H1 (cell line): ENCODE data around the gene TOP1. TPM values are rescaled to one million over a fixed set of nuclear protein-coding genes. Genes with fewer than 3 reads are reported as not detected.
A peak's percentile ranks its signal among the peaks of the same experiment; 100 is the strongest.

Experiments
- CTCF ChIA-PET: fragments of 300-600 bp; sonication (Branson Sonifier 250); formaldehyde crosslinking; loops from one replicate; lab custom pipeline; 2021; ENCODE audit not compliant: partially characterized antibody; lab: Charles Lee
- POLR2A ChIA-PET: fragments of 300-600 bp; sonication (Branson Sonifier 250); formaldehyde crosslinking; loops from one replicate; lab custom pipeline; 2021; ENCODE audit warnings: inconsistent platforms; ENCODE audit not compliant: partially characterized antibody; lab: Charles Lee
- DNase-seq, 2 experiments: peaks; one replicate each; pipeline versions ENCODE4 v3.0.0 to v3.0.0-alpha.2; 2010 to 2022; ENCODE audit warnings: low spot score in 2 of 2, low read depth in 1 of 2, mixed read lengths in 1 of 2
- FAIRE-seq: peaks from 2 replicates; lab custom pipeline; 2011; peaks lifted over from hg19 to GRCh38; lab: Jason Lieb, UNC
- H2AFZ ChIP-seq: 2 replicates; pipeline ENCODE4 v1.8.1; 2012; ENCODE audit warnings: low read length, inconsistent platforms
- H2AK5ac ChIP-seq: 2 replicates; pipeline ENCODE4 v1.6.1; 2013; ENCODE audit warnings: low read depth, low read length
- H2BK120ac ChIP-seq: replicated peaks from 2 replicates; pipeline ENCODE3; 2013; ENCODE audit warnings: low read depth, low read length, inconsistent platforms
- H2BK12ac ChIP-seq: 2 replicates; pipeline ENCODE4 v1.6.1; 2013; ENCODE audit warnings: low read depth, low read length
- H2BK15ac ChIP-seq: 2 replicates; pipeline ENCODE4 v1.6.1; 2013; ENCODE audit warnings: low read length
- H2BK20ac ChIP-seq: 2 replicates; pipeline ENCODE4 v1.6.1; 2013; ENCODE audit warnings: low read length
- H2BK5ac ChIP-seq: 2 replicates; pipeline ENCODE4 v1.6.1; 2013; ENCODE audit warnings: low read depth, low read length
- H3K14ac ChIP-seq: 2 replicates; pipeline ENCODE4 v1.6.1; 2013; ENCODE audit warnings: inconsistent platforms; ENCODE audit not compliant: insufficient read length
- H3K18ac ChIP-seq: 2 replicates; pipeline ENCODE4 v1.6.1; 2013; ENCODE audit warnings: low read length; ENCODE audit errors: extremely low read depth
- H3K23ac ChIP-seq: 2 replicates; pipeline ENCODE4 v1.6.1; 2013; ENCODE audit warnings: inconsistent platforms; ENCODE audit not compliant: insufficient read length
- H3K23me2 ChIP-seq: 2 replicates; pipeline ENCODE4 v1.6.1; 2013; ENCODE audit warnings: low read depth, low read length
- H3K27ac ChIP-seq: 2 replicates; pipeline ENCODE4 v1.6.1; 2011; ENCODE audit warnings: low read depth, low read length, inconsistent platforms
- H3K27me3 ChIP-seq, 4 experiments: replicated peaks in 1 of 4; 1 replicate in 1 of 4; 2 replicates in 3 of 4; pipeline versions ENCODE4 v1.6.1 to v1.8.1; 2011 to 2013; ENCODE audit warnings: low read length in 3 of 4, mild to moderate bottlenecking in 3 of 4, inconsistent platforms in 2 of 4, mixed read lengths in 2 of 4, moderate library complexity in 1 of 4; ENCODE audit not compliant: control insufficient read depth in 3 of 4, insufficient read depth in 3 of 4; ENCODE audit errors: extremely low read depth in 1 of 4
- H3K36me3 ChIP-seq, 4 experiments: 2 replicates each; pipeline versions ENCODE4 v1.6.1 to v1.8.1; 2011 to 2013; ENCODE audit warnings: mild to moderate bottlenecking in 4 of 4, low read length in 3 of 4, moderate library complexity in 2 of 4, control low read depth in 1 of 4, inconsistent platforms in 1 of 4; ENCODE audit not compliant: insufficient read depth in 4 of 4, control insufficient read depth in 2 of 4
- H3K4ac ChIP-seq: replicated peaks from 2 replicates; pipeline ENCODE3; 2013; ENCODE audit warnings: low read length, low read depth, mixed read lengths, inconsistent platforms; ENCODE audit not compliant: insufficient read length
- H3K4me1 ChIP-seq, 4 experiments: replicated peaks in 1 of 4; 1 replicate in 1 of 4; 2 replicates in 3 of 4; pipeline versions ENCODE4 v1.6.1 to v1.8.1; 2011 to 2013; ENCODE audit warnings: low read length in 3 of 4, inconsistent platforms in 2 of 4, mixed read lengths in 1 of 4; ENCODE audit not compliant: insufficient read depth in 4 of 4, control insufficient read depth in 3 of 4
- H3K4me2 ChIP-seq, 2 experiments: 2 replicates each; pipeline versions ENCODE4 v1.6.1 to v1.8.1; 2011 to 2013; ENCODE audit warnings: low read depth in 2 of 2, low read length in 2 of 2, control low read depth in 1 of 2, inconsistent platforms in 1 of 2, mild to moderate bottlenecking in 1 of 2; ENCODE audit not compliant: insufficient read depth in 1 of 2
- H3K4me3 ChIP-seq, 4 experiments: fragments of 200-600, 300-600 bp in 1 of 4; sonication (generic), shearing (Covaris generic), sonication (Bioruptor Twin) in 1 of 4; 2 replicates each; pipeline versions ENCODE4 v1.5.1 to v1.8.1; 2011 to 2016; ENCODE audit warnings: low read length in 4 of 4, low read depth in 3 of 4, control low read depth in 2 of 4, inconsistent platforms in 2 of 4, mild to moderate bottlenecking in 2 of 4, mixed read lengths in 1 of 4, moderate library complexity in 1 of 4; ENCODE audit not compliant: insufficient read depth in 2 of 4; ENCODE audit errors: extremely low read depth in 1 of 4
- H3K56ac ChIP-seq: replicated peaks from 2 replicates; pipeline ENCODE3; 2013; ENCODE audit warnings: low read depth, mild to moderate bottlenecking, mixed read lengths, low read length, inconsistent platforms; ENCODE audit not compliant: insufficient read length
- H3K79me1 ChIP-seq: 2 replicates; pipeline ENCODE4 v1.6.1; 2013; ENCODE audit warnings: low read depth, low read length, control low read depth
- H3K79me2 ChIP-seq, 2 experiments: 2 replicates each; pipeline versions ENCODE4 v1.6.1 to v1.8.1; 2012 to 2013; ENCODE audit warnings: low read length in 2 of 2, mild to moderate bottlenecking in 2 of 2, inconsistent platforms in 1 of 2; ENCODE audit not compliant: insufficient read depth in 2 of 2, control insufficient read depth in 1 of 2
- H3K9ac ChIP-seq, 4 experiments: replicated peaks in 1 of 4; 1 replicate in 1 of 4; 2 replicates in 3 of 4; pipeline versions ENCODE4 v1.6.1 to v1.8.1; 2011 to 2013; ENCODE audit warnings: low read depth in 3 of 4, low read length in 3 of 4, control low read depth in 2 of 4, mild to moderate bottlenecking in 2 of 4, moderate library complexity in 2 of 4, inconsistent platforms in 1 of 4; ENCODE audit errors: extremely low read depth in 1 of 4
- H3K9me3 ChIP-seq, 2 experiments: 2 replicates each; pipeline versions ENCODE4 v1.6.1 to v1.8.1; 2012 to 2013; ENCODE audit warnings: mild to moderate bottlenecking in 2 of 2, moderate library complexity in 2 of 2, control low read depth in 1 of 2, inconsistent platforms in 1 of 2, low read depth in 1 of 2, low read length in 1 of 2, mixed read lengths in 1 of 2; ENCODE audit not compliant: insufficient read depth in 2 of 2
- H4K20me1 ChIP-seq, 2 experiments: replicated peaks in 1 of 2; 2 replicates each; pipeline versions ENCODE3 to v1.8.1; 2011 to 2013; ENCODE audit warnings: inconsistent platforms in 2 of 2, low read length in 2 of 2, mild to moderate bottlenecking in 1 of 2; ENCODE audit not compliant: insufficient read depth in 2 of 2, control insufficient read depth in 1 of 2
- H4K5ac ChIP-seq: 2 replicates; pipeline ENCODE4 v1.6.1; 2013; ENCODE audit warnings: low read length, low read depth, mixed read lengths, inconsistent platforms; ENCODE audit not compliant: insufficient read length
- H4K8ac ChIP-seq: 2 replicates; pipeline ENCODE4 v1.8.0; 2013; ENCODE audit warnings: mild to moderate bottlenecking, moderate library complexity, low read length, inconsistent platforms; ENCODE audit not compliant: insufficient read depth; ENCODE audit errors: extremely low read depth
- H4K91ac ChIP-seq: replicated peaks from 2 replicates; pipeline ENCODE3; 2013; ENCODE audit warnings: low read length, mixed read lengths, inconsistent platforms; ENCODE audit not compliant: insufficient read length
- GABPA ChIP-seq: IDR thresholded peaks from 2 replicates; pipeline ENCODE4 v1.6.1; 2011; ENCODE audit warnings: mild to moderate bottlenecking, low read length, moderate library complexity, borderline replicate concordance; ENCODE audit not compliant: insufficient read depth
- NRF1 ChIP-seq: IDR thresholded peaks from 2 replicates; pipeline ENCODE4 v1.6.1; 2011; ENCODE audit warnings: mild to moderate bottlenecking, low read depth, low read length, improper control_type of control experiment
- PHF8 ChIP-seq: fragments of 200-600 bp; sonication (generic); conservative IDR thresholded peaks from 2 replicates; pipeline ENCODE4 v1.7.1; 2012; ENCODE audit warnings: low read depth, mild to moderate bottlenecking, inconsistent platforms, low read length, moderate library complexity
- RBBP5 ChIP-seq: IDR thresholded peaks from 2 replicates; pipeline ENCODE4 v1.7.1; 2012; ENCODE audit warnings: low read depth, mild to moderate bottlenecking, inconsistent platforms, low read length, moderate library complexity, borderline replicate concordance
- SP4 ChIP-seq: IDR thresholded peaks from 2 replicates; pipeline ENCODE4 v1.6.1; 2012; ENCODE audit warnings: low read length, inconsistent platforms
- USF2 ChIP-seq: IDR thresholded peaks from 2 replicates; pipeline ENCODE4 v1.6.1; 2011; ENCODE audit warnings: low read length, improper control_type of control experiment
- WGBS, 2 experiments: shearing (Covaris generic) in 1 of 2; methylation state at CpG; one replicate each; pipeline versions ENCODE4 v1.1.6 to v1.1.7; 2013 to 2015; ENCODE audit warnings: low lambda C conversion rate in 2 of 2, mixed read lengths in 2 of 2, inconsistent platforms in 1 of 2, low coverage in 1 of 2, missing lambda C conversion rate in 1 of 2; ENCODE audit not compliant: insufficient replicate concordance in 2 of 2, insufficient coverage in 1 of 2, insufficient read length in 1 of 2; ENCODE audit errors: extremely low coverage in 1 of 2, missing lambda C conversion rate in 1 of 2; 5-methylcytosine and 5-hydroxymethylcytosine counted together
- polyA plus RNA-seq, 7 experiments: library from polyadenylated mRNA; depleted of rRNA in 3 of 7; stranded (reverse) in 5 of 7; unstranded in 2 of 7; fragments of >200 nt in 5 of 7; fragments of 200-250 nt in 2 of 7; gene quantifications; 1 replicate in 5 of 7; 2 replicates in 1 of 7; 4 replicates in 1 of 7; pipeline versions ENCODE4 v1.2.1 to v1.2.3, GENCODE V29; 2011 to 2013; ENCODE audit warnings: missing spikeins in 2 of 7, mixed read lengths in 2 of 7
- total RNA-seq: library from RNA; stranded (reverse); fragmentation: NEBNext Ultra II Directional; extraction: Animal tissue kit (Norgen Biotek cat#: 25700); gene quantifications from 2 replicates; pipeline ENCODE4 v1.2.1, GENCODE V29; 2021

Gene TOP1
- total and polyA plus RNA-seq, 2 of the 8 experiments (the other 6 are each of a cell fraction or from before 2014, with no cell fraction given): 7.4 to 108 TPM

DNA sequence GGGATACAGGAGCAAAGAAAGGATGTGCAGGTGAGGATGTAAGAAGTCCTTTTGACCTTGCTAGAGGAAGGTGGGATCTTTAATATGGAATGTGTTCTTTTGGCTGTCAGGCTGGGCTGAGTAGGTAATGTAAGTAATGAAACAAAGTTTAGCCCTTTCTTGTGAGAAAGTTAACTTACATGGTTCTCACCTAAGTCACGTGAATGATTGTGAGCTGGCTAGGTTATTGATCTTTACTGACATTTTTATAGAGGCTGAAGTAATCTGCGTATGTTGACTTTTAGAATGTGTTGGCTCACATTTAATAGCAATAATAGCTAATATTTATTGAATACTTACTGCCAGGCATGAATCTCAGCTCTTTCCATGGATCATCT, 2.6 kb downstream of the TOP1 start:
- Histone ChIP-seq H3K36me3 (peaks cover 0 to 8% (median 3%) of the 10 kb centered on the region in 4 experiments; a peak in 3 of 8 replicates), H2AFZ (no peak overlapping the region), H2BK5ac (no peak overlapping the region), H3K23me2 (peaks cover 3% of the 10 kb centered on the region), H3K56ac (no peak overlapping the region), H2BK12ac (no peak overlapping the region), H3K23ac (no peak overlapping the region), H2BK120ac (no peak overlapping the region), H4K8ac (no peak overlapping the region), H3K9ac (no peak overlapping the region), H3K79me1 (peaks cover 6% of the 10 kb centered on the region), H3K4me1 (peaks cover 3 to 12% (median 12%) of the 10 kb centered on the region in 4 experiments; a peak in 4 of 7 replicates), H3K4me2 (peak overlapping the region; percentile 71 to 88; a peak in 3 of 4 replicates), H3K18ac (no peak overlapping the region), H2BK15ac (no peak overlapping the region), H3K27ac (no peak overlapping the region), H3K27me3 (peaks cover 2 to 33% (median 17%) of the 10 kb centered on the region in 4 experiments; a peak in 6 of 7 replicates), H2BK20ac (no peak overlapping the region), H2AK5ac (no peak overlapping the region), H4K91ac (no peak overlapping the region), H3K4ac (no peak overlapping the region), H3K79me2 (peaks cover 21 to 71% of the 10 kb centered on the region in 2 experiments), H4K20me1 (peaks cover 37 to 43% of the 10 kb centered on the region in 2 experiments), H3K4me3 (peak overlapping the region in 1 of 4 experiments; percentile 97; a peak in 3 of 8 replicates), H3K9me3 (no peaks in the 10 kb centered on the region), H4K5ac (no peak overlapping the region), H3K14ac (no peak overlapping the region)
- 95% methylated on average over 2 of the region's 2 CpGs; no CpG with 5 or more reads in 1 of the 2 experiments for WGBS, 2 experiments
- POLR2A ChIA-PET: interaction anchor here (0.6 to 7.1 kb wide), 8 partner anchors 9 to 141 kb away, joined by 3 to 45 read pairs (median 3); partner anchors contain the start of gene PLCG1
- TF ChIP-seq PHF8 (no peak), RBBP5 (no peak), GABPA (no peak), USF2 (no peak), NRF1 (no peak), SP4 (no peak)
- FAIRE-seq: no peak
- DNase-seq: no peak
- CTCF ChIA-PET: interaction anchor here (1.0 to 2.1 kb wide), 4 partner anchors 13 to 45 kb away, joined by 3 to 6 read pairs (median 4); no protein-coding TSS in a partner anchor
